Measurements from ENCODE around the gene SCN4B.
"Not testable (repeated sequence)": the region's sequence is repeated elsewhere in the genome, so short reads cannot be mapped to it uniquely, and the experiment has no call there.

Gene SCN4B

DNA sequence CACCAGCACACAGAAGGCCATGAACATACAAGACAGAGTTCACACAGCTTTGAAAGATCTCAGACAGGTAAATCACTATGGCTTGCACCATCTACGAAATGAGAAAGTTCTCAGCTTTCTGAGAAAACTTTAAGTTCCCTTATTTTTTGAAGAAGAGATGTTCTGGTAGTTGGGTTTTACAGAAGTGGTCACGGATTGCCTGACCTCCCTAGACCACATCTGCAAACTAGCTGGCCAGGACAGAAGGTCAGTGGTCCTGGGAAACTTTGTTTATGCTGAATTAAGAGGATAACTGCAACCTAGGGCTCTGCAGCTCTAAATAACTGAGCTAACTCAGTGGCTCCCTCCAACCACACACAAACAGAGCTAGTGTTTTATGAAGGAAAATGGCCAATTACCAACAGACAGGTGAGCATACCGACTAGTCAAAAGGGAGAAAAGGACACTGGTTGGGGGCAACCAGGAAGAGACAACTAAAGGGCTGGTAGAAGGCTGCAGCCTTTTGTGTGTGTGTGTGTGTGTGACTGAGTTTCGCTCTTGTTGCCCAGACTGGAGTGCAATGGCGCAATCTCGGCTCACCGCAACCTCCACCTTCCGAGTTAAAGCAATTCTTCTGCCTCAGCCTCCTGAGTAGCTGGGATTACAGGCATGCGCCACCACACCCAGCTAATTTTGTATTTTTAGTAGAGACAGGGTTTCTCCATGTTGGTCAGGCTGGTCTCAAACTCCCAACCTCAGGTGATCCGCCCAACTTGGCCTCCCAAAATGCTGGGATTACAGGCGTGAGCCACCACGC, 32.4 kb upstream of the SCN4B start:
- no peak overlapping the region for H2AFZ ChIP-seq (ENCODE audit: low read depth, low read length)
- no peaks in the 10 kb centered on the region for H3K9me3 ChIP-seq (ENCODE audit: low read length)
- H3K27me3 ChIP-seq (ENCODE audit: insufficient read depth, low read length) = peaks cover 13% of the 10 kb centered on the region
- H3K4me1 ChIP-seq (ENCODE audit: insufficient read depth, low read length) = no peaks in the 10 kb centered on the region
- H3K4me3 ChIP-seq (ENCODE audit: low read length) = no peak overlapping the region
- no peaks in the 10 kb centered on the region for H3K36me3 ChIP-seq (ENCODE audit: insufficient read depth, low read length)

DNA sequence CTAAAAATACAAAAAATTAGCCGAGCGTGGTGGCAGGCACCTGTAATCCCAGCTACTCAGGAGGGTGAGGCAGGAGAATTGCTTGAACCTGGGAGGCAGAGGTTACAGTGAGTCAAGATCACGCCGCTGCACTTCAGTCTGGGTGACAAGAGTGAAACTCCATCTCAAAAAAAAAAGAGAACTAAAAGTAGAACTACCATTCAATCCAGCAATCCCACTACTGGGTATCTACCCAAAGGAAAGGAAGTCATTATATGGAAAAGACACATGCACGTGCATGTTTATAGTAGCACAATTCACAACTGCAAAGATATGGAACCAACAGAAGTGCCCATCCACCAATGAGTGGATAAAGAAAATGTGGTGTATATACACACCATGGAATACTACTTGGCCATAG, 31.1 kb upstream of the SCN4B start:
- H2AFZ ChIP-seq (ENCODE audit: low read depth, low read length); H3K4me3 ChIP-seq (ENCODE audit: low read length); H3K9me3 ChIP-seq (ENCODE audit: low read length); H3K4me1 ChIP-seq (ENCODE audit: insufficient read depth, low read length); H3K36me3 ChIP-seq (ENCODE audit: insufficient read depth, low read length): not testable (repeated sequence)
- H3K27me3 ChIP-seq (ENCODE audit: insufficient read depth, low read length) = peaks cover 13% of the 10 kb centered on the region

DNA sequence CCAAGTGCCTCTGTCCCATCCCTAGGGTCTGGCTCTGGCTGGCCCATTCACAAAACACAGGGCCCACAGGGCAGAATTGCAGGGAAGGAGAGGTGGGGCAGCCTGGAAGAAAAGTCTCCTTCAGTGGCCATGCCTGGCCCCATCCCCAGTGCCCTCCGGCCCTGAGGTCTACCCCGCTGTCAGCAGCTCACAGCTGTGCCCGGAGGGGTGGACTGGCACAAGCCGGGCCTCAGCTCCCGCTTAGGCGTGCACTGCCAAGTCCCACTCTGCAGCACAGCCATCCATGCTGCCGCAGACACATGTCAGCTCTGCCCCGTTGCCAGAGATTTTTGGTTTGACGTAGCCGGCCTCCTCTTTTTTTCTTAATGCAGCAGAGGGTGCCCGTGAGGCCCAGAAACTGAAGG, 27.7 kb upstream of the SCN4B start:
- Histone ChIP-seq H3K4me3 (ENCODE audit: low read length) (no peak overlapping the region), H2AFZ (ENCODE audit: low read depth, low read length) (no peak overlapping the region), H3K9me3 (ENCODE audit: low read length) (no peaks in the 10 kb centered on the region), H3K27me3 (ENCODE audit: insufficient read depth, low read length) (peaks cover 19% of the 10 kb centered on the region), H3K4me1 (ENCODE audit: insufficient read depth, low read length) (peaks cover 5% of the 10 kb centered on the region), H3K36me3 (ENCODE audit: insufficient read depth, low read length) (no peaks in the 10 kb centered on the region)

DNA sequence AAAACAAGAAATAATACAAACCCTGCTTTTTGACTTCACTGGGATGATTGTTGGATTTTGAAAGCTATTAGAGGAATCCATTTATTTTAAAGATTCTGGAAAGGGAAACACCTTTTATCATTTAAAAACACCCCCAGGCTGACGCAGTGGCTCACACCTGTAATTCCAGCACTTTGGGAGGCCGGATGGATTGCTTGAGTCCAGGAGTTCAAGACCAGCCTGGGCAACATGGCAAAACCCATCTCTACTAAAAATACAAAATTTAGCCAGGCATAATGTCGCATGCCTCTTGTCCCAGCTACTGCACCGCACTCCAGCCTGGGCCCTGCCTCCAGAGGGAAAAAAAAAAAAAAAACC, 24.1 kb upstream of the SCN4B start:
- Histone ChIP-seq H3K4me1 (ENCODE audit: insufficient read depth, low read length) (peaks cover 5% of the 10 kb centered on the region), H3K4me3 (ENCODE audit: low read length) (no peak overlapping the region), H3K27me3 (ENCODE audit: insufficient read depth, low read length) (peaks cover 28% of the 10 kb centered on the region), H3K9me3 (ENCODE audit: low read length) (no peaks in the 10 kb centered on the region), H3K36me3 (ENCODE audit: insufficient read depth, low read length) (no peaks in the 10 kb centered on the region), H2AFZ (ENCODE audit: low read depth, low read length) (no peak overlapping the region)

DNA sequence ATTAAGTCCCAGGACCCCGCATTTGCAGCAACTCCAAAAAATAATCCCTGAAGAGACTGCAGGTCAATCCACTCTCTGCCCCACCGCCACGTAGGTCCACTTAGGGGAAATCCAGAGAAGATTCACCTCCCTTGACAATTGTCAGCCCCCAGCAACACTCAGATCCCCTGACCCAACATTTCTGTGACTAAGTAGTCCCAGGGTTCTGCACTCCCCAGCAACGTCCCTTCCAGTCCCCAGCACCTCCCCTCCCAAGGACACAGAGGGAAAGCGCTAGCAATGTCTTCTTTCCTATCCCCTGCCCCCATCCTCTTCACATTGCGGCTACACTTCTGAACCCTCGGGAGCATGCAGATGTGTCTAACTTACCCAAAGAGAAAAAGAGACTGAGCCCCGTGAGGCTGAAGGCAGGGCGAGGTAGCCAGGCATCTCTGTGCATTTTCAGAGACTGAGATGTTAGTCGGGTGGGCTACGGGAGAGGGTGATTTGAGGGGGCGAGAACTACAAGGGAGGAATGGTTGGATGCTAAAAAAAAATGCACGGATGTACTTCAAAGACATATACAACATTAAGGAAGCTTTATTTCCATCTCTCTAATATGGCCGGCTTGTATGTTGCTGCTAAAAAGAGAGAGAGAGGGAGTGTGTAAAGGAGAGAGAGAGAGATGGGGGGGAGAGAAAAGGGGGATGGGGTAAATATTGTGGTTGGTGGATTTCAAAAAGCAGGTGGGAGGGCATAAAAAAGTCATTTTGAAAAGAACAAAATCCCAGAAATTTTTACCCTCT, 23.6 kb upstream of the SCN4B start, which contains the start of gene SCN2B:
TSS of gene SCN2B (minus strand) at position 647 of the 785 bp plus-strand sequence. CDS start at position 439, 208 bp downstream.
- Histone ChIP-seq H2AFZ (ENCODE audit: low read depth, low read length) (peak within 1 kb of the TSS; percentile 9), H3K27me3 (ENCODE audit: insufficient read depth, low read length) (peaks cover 27% of the 10 kb centered on the region), H3K36me3 (ENCODE audit: insufficient read depth, low read length) (no peaks in the 10 kb centered on the region), H3K9me3 (ENCODE audit: low read length) (no peaks in the 10 kb centered on the region), H3K4me1 (ENCODE audit: insufficient read depth, low read length) (peaks cover 8% of the 10 kb centered on the region), H3K4me3 (ENCODE audit: low read length) (peak within 1 kb of the TSS; percentile 18)

DNA sequence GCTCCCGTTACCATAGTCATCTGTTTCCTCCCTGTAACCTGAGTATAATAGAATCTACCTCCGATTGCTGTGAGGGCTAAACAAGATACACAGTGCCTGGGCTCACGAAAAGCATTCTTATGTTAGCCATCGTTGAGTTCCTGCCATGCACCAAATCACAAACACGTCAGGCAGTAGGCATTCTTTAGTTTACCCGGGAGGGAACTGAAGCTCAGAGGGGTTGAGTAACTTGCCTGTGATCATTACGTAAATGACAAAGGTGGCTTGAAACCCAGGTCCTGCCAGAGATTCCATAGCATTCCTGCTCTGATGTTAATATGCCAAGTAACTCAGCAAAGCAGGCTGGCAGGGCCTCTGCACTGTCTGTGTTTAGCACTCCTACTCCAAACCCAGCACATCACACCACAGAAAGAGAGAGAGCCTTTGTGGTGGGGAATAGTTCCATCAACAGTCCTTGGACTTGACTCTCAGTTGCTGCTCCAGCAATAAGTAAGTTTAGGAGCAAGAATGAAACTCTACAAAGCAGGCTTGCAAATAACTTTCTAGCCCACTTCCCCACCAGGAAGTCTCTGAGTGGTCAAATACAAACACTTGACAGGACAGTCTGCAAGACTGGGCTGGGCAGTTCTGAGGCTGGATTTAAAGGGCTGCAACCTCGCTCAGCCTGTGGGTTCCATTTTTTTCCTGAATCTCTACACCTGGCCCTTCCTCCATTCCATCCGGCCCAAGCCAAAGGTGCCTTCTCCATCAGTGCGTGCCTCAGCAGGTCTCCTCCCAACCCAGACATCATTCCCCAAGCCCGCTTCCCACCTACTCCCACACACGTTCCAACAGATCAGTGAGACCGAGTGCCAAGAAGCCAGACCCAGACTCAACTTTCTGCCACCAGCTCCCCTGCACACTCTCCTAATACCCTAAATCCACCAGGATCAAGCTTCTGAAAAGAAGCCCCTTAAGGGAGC, 22.7 kb upstream of the SCN4B start:
- Histone ChIP-seq H3K4me3 (ENCODE audit: low read length) (no peak overlapping the region), H3K27me3 (ENCODE audit: insufficient read depth, low read length) (peaks cover 36% of the 10 kb centered on the region)

DNA sequence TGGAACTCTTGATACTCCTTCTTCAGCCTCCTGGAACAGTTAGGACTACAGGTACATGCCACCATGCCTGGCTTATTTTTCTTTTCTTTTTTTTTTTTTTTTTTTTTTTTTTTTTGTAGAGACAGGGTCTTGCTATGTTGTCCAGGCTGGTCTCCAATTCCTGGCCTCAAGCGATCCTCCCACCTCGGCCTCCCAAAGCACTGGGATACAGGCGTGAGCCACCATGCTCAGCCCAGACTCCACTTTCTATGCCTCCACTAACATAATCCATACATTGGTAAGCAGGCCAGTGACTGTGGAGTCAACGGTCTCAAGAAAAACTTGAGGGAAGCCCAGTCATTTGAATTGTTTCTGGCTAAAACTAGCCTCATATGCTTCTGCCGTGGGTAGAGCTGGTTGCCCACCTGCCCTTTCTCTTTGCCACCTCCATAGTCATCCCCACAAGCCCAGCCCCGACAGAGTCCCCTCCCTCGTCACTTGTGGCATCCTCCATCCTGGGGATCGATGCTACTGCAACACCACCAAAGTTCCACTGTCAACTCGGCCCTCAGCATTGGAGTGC, 21.5 kb upstream of the SCN4B start:
- H3K36me3 ChIP-seq (ENCODE audit: insufficient read depth, low read length) = no peaks in the 10 kb centered on the region
- H3K4me3 ChIP-seq (ENCODE audit: low read length) = no peak overlapping the region
- H3K4me1 ChIP-seq (ENCODE audit: insufficient read depth, low read length) = peaks cover 8% of the 10 kb centered on the region
- no peak overlapping the region for H2AFZ ChIP-seq (ENCODE audit: low read depth, low read length)
- peaks cover 48% of the 10 kb centered on the region for H3K27me3 ChIP-seq (ENCODE audit: insufficient read depth, low read length)
- H3K9me3 ChIP-seq (ENCODE audit: low read length) = no peaks in the 10 kb centered on the region

More for the DNA sequence above, 22.7 kb upstream of the SCN4B start:
- no peak overlapping the region for H2AFZ ChIP-seq (ENCODE audit: low read depth, low read length)
- peaks cover 8% of the 10 kb centered on the region for H3K4me1 ChIP-seq (ENCODE audit: insufficient read depth, low read length)
- no peaks in the 10 kb centered on the region for H3K9me3 ChIP-seq (ENCODE audit: low read length)
- H3K36me3 ChIP-seq (ENCODE audit: insufficient read depth, low read length) = no peaks in the 10 kb centered on the region

DNA sequence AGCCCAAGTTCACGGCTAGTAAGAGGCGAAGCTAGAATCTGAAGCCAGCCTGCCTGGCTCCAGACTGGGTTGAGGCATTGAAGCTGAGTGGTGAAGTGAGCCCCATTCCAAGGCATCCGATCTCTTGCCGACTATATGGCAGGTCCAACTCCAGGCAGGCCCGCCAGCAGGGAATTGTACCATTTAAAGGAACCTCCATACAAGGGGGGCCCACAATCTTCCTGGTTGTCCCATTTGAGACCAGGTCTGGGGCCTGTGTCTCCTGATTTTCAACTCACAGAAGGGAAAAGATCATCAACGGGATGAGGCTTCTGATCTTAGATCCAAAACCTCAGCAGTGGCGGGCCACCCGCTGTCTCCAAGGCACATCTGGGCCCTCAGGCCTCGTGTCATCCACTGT, 19.7 kb upstream of the SCN4B start:
- Histone ChIP-seq H2AFZ (ENCODE audit: low read depth, low read length) (no peak overlapping the region), H3K36me3 (ENCODE audit: insufficient read depth, low read length) (no peaks in the 10 kb centered on the region), H3K9me3 (ENCODE audit: low read length) (no peaks in the 10 kb centered on the region), H3K27me3 (ENCODE audit: insufficient read depth, low read length) (peaks cover 58% of the 10 kb centered on the region), H3K4me3 (ENCODE audit: low read length) (no peak overlapping the region), H3K4me1 (ENCODE audit: insufficient read depth, low read length) (peaks cover 8% of the 10 kb centered on the region)

DNA sequence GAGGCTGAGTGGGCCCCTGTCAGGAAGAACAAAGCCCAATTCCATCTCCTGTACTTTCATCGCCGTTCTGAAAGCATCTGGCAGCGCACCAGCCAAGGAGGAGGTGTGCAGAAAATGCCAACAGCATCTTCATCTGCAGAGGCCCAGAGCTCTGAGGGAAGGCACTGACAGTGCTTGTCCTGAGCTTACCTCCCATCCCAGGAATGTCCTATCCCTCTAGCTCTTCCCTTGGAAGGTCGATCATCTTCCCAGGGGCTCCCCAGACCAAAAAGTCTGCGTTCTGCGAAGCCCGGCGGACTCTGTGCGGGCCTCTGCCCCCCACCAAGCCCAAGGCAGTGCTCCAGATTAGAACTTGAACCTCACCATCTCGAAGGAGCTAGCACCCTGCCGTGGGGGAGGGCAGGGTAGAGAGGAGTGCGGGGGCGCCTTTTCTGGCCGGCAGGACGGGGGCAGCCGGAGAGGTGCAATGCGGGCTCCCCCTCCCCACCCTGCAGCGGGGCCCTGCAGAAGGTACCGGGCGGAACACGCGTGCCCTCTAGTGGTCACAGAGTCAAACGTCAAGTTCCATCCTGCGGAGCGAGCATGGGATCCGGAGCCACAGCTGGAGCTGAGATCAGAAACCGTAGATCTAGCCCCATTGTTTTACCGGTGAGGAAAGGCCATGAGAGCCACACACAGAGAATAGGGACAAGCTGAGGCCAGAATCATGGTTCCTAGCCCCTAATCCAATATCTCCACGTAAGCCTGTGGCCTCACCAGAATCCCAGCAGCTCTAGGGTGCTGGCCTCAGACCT, 18.8 kb upstream of the SCN4B start:
- H3K4me3 ChIP-seq (ENCODE audit: low read length) = no peak overlapping the region
- H3K36me3 ChIP-seq (ENCODE audit: insufficient read depth, low read length) = no peaks in the 10 kb centered on the region
- H3K9me3 ChIP-seq (ENCODE audit: low read length) = no peaks in the 10 kb centered on the region
- peaks cover 8% of the 10 kb centered on the region for H3K4me1 ChIP-seq (ENCODE audit: insufficient read depth, low read length)
- H2AFZ ChIP-seq (ENCODE audit: low read depth, low read length) = no peak overlapping the region
- H3K27me3 ChIP-seq (ENCODE audit: insufficient read depth, low read length) = peaks cover 66% of the 10 kb centered on the region

DNA sequence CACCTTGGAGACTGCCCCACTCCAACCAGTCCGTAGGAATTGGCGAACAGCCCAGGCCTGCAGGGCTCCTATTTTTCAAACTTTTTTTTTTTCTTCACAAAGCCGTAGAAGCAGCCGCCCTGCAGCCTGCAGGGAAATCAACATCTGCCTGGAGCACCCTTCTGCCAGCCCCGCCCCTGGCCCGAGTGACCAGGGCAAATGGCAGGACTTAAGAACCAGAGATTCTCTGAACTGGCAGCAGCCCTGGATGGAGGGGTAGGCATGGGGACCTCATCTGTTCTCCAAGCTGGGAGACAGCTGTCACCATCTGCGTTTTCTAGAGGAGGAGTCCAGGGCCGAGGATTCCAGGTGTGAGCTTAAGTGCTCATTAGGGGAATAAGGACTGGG, 18.3 kb upstream of the SCN4B start:
- peaks cover 67% of the 10 kb centered on the region for H3K27me3 ChIP-seq (ENCODE audit: insufficient read depth, low read length)
- H3K4me3 ChIP-seq (ENCODE audit: low read length) = no peak overlapping the region
- H2AFZ ChIP-seq (ENCODE audit: low read depth, low read length) = no peak overlapping the region

DNA sequence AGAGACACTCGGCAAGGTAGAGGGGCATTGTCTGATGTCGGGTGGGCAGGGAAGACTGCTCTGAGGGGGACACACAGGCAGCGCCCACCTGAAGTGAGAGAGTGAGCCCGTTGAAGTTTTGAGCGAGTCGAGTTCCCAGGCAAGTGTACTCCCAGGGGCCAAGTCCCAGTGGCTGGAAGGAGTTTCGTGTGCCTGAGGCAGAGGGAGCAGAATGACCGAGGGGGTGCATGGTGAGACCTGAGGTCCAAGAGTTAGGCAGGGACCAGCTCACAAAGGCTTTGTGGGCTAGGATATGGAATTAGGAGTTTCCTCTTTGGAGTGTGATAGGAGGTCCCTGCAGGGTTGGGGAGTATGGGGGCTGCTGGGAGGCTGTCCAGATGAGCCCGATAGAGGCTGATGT, 17.6 kb upstream of the SCN4B start:
- H3K27me3 ChIP-seq (ENCODE audit: insufficient read depth, low read length) = peaks cover 62% of the 10 kb centered on the region

More for the DNA sequence above, 18.3 kb upstream of the SCN4B start:
- no peaks in the 10 kb centered on the region for H3K9me3 ChIP-seq (ENCODE audit: low read length)
- H3K4me1 ChIP-seq (ENCODE audit: insufficient read depth, low read length) = peaks cover 3% of the 10 kb centered on the region
- H3K36me3 ChIP-seq (ENCODE audit: insufficient read depth, low read length) = no peaks in the 10 kb centered on the region

More for the DNA sequence above, 17.6 kb upstream of the SCN4B start:
- H3K4me1 ChIP-seq (ENCODE audit: insufficient read depth, low read length) = peaks cover 3% of the 10 kb centered on the region
- no peaks in the 10 kb centered on the region for H3K9me3 ChIP-seq (ENCODE audit: low read length)
- H3K36me3 ChIP-seq (ENCODE audit: insufficient read depth, low read length) = no peaks in the 10 kb centered on the region
- no peak overlapping the region for H3K4me3 ChIP-seq (ENCODE audit: low read length)
- no peak overlapping the region for H2AFZ ChIP-seq (ENCODE audit: low read depth, low read length)

Measured in neuron (in vitro differentiated cells).